GM21619 (cell line): Measurements from ENCODE around the gene DISC1.

Source experiments
- ATAC-seq: cut with Tn5 transposase; IDR thresholded peaks from one replicate; pipeline ENCODE4 v1.9.1; 2021; ENCODE audit not compliant: unreplicated experiment

DISC1 gene

DNA sequence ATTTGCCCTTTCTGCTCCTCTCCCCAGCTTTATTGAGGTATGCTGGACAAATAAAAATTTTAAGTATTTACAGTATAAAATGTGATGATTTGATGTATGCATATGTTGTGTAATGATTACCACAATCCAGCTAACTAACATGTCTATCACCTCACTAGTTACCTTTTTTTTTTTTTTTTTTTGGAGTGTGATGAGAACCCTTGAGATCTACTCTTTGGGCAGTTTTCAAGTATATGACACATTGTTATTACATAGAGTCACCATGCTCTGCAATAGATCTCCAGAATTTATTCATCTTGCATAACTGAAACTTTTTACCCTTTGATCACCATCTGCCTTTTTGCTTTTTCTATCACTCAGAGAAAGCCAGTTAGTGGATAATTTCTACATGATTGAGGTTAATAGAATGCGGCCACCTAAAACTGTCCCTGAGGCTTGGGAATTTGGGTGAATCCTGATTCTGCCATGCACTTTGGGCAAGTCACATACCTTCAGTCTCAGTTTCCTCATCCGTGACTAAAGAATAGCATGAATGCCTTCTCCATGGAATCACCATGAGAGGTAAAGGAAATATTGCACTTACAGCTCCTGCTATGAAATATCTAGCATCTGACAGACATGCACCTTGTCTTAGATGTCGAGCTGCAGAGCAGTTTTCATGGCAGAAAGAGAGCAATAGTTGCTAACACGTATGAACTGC is 295.2 kb downstream of the DISC1 start:
- no peak for ATAC-seq

DNA sequence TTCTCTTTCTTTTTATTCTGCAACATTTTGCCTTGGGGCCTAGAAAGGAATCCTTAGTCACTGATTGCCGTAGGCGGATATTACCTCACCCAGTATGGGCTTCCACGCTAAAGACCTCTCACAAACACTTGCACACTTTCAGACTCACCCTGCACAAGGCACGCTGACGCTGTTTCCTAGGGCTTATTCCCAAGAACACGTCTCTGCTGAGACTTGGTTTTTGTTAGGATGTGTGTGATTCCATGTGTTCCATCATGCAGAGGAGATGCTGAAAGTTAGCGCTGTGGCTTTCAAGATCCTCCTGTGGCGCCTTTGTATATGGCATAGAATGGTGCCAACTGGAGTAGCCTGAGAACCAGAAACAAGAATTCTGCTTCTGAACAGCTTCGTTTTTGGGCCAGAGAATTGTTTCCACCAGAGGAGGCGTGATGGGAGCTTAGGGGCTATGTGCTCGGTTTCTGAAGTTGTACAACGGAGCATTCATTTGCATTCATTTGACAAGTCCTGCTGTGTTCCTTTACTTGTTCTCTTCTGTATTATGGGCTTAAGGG is 297.0 kb downstream of the DISC1 start:
- ATAC-seq = no peak

DNA sequence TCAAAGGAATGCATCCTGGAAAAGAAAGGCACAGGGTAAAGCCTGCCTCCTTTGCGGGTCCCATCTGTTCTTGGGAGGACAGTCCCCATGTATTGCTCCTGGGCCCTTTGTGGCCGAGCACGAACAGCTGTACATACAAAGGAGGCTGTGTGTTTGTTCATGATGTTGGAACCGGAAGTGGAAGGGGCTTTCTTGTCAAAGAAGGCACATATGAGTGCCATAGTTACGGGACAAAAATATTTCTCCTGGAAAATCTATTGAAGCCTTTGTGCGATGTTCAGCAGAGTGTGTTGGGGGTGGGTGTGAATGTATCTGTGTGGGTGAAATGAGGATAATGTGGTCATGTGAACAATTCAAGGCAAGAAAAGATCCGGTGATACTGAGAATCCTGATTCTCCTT is 297.6 kb downstream of the DISC1 start:
- no peak for ATAC-seq

DNA sequence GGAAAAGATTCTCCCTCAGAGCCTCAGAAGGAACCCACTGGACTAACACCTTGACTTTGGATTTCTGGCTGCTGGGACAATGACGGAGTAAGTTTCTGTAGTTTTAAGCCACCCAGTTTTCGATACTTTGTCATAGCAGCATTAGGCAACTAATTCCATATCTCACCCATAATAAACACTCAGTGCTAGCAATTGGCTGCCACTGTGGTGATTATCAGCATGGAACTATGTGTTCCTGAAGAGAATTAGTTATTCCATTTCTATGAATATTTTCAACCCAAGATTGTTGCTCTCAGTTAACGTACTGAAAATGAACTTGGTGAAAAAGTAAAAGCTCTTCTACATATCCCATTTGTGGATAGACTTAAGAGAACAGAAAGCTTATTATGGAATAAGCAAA is 299.3 kb downstream of the DISC1 start:
- ATAC-seq = no peak

DNA sequence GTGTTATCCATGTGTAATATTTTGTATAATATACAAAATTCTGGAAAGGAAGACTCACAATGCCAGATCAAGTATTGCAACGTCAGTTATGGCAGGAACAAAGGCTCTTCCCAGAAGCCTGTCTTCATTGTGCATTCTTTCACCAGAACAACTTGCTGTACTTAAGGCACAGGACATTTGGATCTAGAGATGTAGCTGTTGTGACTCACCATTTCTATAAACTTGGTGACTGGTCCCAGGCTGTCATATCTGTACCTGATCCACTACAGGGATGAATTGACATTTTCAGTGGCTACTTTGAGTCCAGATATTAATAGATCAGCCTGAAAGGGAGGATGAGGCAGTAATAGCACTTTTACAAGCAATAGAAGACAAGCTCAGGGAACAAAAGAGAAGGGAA is 299.8 kb downstream of the DISC1 start:
- ATAC-seq = no peak

DNA sequence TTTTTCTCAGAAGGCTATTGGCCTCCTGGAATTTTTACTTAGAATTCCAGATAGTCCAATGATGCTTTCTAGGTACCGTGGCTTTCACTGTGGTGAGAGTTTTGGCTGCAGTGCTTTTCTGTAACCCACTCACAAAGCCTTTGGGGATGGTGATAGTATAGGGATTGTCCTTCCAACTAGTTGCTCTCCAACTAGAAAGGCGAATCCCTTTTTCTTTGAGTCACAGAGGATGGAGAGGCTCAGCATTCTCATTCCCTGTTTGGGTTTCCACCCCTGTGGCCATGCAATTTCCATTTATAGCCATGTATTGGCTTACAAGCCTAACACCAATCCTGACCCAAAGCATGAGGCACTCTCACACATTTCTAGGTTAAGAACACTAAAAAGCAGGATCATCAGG is 300.3 kb downstream of the DISC1 start:
- ATAC-seq = no peak

DNA sequence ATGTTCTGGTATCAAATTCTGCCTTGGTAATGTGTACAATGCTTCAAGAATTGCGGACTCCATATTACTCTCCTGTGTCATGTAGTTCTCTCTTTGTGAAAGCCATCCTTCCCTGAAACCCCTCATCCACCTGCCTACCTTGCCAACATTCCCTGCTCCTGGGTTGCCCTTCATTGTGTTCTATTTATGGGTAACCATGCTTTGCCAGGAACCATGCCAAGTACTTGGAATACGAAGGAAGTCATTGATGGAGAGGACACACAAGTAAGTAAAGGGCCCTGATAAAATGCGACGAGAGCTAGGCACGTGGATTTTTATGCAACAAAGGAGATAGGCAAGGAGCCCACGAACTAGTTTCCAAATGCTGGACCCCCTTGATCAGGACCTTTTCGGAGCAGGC is 300.8 kb downstream of the DISC1 start:
- ATAC-seq = no peak

DNA sequence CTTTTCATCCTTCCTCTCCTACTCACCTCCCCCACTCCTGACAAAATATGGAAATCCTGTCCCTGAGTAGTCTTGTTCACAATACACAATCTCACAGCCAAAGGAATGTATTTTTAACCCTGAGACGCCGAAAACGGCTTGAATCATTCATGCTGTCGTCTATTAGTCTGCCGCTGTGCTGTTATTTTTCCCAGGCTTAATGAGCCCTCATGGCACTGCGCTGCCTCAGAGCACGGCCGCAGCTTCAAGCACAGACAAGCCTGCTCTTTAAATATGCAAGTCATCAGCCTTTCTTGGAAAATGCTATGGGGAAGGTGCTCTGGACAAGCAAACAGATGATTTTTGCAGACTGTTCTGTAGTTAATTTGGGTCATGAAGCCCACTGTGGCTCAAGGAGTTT is 302.7 kb downstream of the DISC1 start:
- ATAC-seq = no peak

DNA sequence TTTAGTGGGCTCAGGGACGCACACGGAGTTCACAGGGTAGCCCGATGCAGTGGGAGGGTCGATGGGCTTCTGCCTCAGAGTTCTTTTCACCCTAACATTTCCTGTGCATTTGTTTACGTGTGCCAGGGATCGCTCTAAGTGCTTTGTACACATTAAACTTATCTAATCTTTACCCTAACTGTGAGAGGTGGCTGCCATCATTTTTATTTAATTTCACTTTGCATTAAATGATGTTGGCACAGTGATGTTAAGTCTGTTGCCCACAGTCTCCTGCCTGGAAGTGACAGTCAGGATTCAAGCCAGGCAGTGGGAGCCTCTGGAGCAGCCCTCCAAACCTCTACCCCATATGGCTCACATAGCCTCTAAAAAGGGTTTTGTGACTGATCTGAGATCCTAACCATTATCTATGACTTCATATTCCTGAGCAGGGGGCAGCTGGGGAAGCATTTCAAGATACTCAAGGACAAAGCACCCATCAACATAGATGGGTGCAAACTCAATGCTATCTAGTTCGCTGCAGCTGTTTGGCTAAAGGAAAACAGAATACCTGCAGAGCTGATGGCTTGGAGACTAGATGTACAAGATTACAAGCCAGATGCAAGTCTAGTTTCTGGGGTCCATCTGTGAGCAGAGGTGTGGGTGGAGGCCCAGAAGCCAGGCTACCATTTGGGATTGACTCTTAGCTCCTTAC is 303.8 kb downstream of the DISC1 start:
- no peak for ATAC-seq

DNA sequence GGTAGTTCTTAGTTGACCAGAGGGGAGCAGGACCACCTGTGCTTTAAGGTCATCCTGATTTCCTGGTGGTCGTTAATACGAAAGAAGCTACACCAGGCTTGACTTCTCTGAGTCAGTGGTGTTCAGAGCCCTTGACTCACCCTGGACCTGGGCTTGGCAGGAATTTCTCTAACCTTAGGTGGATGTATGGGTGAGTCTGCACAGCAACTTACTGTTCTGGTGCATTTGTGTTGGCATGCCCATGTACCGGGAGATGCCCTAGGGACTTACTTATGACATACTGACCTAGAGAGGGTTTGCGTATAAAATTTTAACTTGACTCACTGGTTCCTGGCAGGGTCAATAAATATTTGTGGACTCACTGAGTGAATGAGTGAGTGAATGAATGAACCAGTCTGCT is 304.6 kb downstream of the DISC1 start:
- no peak for ATAC-seq

DNA sequence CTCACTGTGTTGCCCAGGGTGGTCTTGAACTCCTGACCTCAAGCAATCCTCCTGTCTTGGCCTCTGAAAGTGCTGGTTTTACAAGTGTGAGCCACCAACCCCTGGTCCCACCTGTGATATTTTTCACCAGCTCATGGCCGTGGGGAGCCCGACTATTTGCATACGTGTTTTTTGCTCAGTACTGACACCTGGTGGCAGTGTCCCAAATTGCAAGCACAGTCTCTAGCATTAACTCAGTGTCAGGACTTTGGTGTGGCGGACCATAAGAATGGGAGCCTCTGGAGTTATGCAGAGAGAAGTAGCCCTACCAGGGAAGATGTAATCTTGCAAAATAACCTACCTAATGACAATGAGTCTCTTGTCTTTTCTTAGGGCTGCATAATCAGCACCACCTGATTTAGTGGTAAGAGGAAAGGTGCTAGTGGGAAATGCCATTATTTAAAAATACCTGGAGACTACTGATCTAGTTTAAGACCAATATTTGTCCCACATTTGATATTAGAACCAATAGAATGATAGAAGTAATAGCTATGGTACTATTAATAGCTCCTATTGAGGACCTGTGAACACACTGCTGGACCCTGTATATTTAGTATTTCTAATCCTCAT is 305.4 kb downstream of the DISC1 start:
- ATAC-seq = no peak

DNA sequence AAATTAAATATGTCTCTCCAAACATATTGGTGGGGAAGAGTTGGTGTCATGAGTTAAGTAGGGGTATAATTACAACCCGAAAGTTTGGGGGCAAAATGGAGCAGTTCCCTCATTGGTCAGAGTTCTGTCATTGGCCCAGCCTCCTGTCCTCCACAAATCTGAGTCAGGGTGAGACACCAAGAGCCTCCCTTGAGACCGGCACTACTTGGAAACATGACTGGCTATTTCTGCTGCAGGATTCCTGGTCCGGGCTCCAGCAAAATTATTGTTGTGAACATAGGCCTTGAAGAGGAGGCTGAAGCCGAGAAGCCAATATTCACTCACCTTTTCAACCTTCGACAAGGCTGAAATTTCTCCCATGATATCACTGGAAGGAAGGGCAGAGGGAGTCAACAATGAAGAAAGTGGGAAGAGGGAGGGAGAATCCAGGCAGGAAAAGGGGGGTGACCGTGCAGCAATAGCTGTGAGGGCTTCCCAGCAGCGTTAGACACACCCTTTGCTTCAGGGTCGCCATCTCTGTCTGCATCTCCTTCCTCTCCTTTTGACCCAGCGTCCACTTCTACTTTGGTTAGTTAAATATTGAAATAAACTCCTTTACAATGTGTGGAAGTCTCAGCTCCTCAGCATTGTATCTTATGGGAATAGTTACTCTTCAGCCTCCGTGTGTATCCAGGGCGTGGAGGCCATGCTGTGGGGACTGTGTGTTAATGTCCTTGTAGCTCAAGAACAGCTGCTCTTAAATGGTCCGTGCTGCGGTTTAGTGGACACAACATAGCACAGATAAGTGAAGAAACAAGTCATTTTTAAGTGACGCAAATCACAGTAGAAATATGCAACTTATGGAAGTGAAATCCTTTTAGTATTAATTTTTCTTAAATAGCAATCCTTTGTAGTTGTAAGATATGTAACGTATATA is 307.4 kb downstream of the DISC1 start:
- ATAC-seq = no peak

DNA sequence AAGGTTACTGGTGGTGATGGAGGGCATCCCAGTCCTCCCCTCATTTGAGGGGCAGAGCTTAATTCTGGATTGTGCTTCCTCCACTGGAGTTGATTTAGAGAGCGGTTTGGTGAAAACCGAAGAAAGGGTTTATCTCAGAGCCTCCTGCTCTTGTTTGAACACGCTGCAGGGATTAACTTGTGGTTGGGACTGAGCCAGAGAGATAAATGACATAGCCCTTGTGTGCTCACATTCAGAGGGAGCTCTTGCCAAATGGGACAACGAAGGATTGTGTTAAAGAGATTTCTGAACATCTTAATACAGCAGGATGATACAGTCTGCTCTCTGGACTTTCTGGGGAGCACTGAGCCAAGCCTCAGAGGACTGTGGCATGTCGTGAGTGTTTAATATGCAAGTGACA is 308.2 kb downstream of the DISC1 start:
- no peak for ATAC-seq

DNA sequence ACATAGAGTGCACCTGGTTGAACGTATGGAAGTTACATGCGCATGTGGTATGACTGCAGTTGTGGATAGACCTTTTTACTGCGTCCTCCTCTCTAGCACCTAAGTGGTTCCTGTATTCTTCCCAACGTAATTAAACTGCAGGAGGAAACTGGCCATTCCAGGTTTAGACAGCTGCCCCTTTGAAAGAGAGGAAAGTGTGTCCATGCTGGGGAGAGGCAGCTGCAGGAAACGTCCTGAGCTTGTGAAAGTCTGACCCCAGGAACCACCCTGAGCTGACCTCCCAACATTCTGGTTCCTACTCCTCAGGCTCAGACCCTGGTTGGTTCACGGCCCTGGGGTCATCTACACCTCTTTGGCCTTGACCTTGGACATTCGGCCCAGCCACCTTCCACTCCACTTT is 309.3 kb downstream of the DISC1 start:
- ATAC-seq = no peak

DNA sequence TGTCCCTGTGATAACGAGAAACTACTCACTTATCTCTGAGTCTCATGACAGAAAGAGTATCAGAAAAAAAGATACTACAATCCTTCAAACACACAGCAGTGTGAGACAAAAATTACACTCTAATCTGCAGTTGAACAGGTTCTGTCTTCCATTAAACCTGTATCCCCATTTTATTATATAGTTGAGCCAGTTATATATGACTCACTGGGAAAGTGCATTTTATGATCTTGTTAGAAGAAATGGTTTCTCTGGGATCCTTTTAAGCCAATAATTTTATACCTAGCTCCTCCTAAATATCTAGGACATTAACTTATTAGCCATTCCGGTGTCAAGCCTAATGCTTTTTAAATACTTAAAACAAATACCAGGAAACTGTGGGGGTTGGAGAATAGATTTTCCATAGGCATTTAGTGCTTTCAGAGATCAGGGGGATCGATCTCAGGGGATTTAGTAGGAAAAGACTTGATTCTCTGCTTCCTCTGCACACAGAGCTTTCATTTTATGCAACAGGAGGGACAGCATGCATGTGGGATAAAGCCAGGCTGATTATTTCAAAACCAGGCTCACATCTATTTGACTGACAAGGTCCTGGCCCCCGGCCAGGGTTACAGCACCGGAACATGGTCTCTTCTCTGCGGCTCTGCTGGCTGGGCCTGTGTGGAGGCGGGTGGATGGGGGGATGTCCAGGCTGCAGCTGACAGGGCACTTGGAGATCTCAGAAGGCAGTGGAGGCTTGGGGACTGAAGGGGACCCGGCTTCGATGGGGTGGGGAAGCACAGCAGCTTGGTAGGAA is 310.6 kb downstream of the DISC1 start:
- ATAC-seq = no peak

DNA sequence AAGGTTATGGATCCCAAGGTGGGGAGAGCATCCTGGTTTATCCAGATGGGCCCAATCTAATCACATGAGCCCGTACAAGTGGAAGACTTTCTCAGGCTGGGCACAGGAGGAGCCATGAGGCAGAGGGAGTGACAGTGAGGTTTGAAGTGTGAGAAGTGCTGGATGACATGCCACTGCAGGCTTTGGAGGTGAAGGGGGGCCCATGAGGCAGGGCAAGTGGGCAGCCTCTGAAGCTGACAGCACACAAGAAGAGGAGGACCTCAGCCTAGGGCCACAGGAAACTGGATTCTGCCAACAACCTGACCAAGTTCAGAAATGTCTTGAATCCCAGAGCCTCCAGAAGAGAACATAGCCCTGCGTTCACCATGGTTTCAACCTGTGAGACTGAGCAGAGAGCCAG is 311.6 kb downstream of the DISC1 start:
- ATAC-seq = no peak

DNA sequence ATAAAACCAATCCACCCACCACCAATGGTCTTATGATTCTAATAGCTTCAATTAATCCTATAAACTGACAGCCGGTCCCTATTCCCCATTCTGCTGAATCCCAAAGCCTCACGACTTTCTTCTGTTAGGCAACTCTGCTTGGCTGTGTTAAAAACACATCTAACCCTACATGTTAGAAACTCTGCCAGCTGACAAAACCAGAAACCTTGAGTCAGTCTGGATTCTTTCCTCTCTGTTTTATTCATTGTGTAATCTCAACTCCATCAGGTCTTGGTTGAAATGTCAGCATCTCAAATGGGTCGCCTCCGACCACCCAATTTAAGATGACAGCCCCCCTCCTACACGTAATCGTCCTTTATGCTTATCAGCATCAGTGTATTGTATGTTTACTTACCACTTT is 312.1 kb downstream of the DISC1 start:
- ATAC-seq = no peak

DNA sequence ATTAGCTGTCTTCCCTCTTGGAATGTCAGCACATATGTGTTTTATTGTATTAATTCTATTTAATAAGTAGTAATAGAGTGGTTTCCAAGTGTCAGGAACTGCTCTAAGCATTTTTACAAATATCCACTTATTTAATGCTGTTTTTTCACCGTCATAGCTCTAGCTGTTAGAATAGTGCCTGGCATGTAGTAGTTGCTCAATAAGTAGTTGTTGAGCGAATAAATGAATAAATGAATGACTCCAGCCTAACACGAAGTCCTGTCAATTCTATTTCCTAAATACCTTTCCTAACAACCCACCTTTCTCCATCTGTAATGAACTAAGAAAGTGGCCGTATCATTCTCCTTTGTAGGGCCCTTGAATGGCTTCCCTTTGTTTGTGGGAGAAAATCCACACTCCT is 312.5 kb downstream of the DISC1 start:
- ATAC-seq = no peak

DNA sequence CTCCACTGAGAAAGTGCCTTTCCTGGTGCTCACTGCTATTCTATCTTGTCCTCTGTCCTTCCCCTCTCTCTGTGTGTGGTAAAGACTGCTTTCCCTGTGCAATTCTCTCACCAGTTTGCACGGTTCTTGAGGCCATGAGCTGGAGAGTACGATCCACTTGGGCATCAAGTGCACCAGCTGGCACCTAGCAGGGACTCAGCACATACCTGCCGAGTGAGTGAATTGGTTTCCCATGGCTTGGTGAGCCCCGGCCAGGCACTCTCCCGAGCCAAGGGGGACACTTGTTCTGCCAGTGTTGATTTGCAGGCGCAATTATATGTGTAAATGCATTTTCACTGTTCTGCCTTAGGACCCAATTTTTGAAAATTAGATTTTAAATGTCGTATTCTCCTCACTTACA is 313.5 kb downstream of the DISC1 start:
- ATAC-seq = no peak

DNA sequence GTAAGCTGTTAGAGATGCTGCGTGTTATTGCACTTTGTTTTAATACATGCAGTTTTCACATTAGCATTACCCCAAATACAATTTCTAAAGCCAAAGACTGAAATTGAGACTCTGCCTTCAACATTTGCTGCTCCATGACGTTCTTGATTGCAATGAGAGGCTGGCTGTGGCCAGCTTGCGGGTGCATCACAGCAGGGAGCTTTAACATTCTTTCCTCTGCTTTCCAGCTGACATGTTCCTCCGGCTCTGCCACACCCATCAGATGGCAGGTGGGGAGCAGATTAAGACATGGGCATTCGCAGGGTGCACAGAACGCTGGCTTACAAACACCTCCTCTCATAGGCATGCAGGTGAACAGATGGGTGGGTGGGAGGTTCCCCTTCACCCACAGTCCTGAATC is 314.1 kb downstream of the DISC1 start:
- no peak for ATAC-seq
